OCI-LY3 (cell line): ENCODE measurements around the gene KIF5B.
"Not testable (repeated sequence)": the region's sequence is repeated elsewhere in the genome, so short reads cannot be mapped to it uniquely, and the experiment has no call there.

Experiments used
- H2AFZ ChIP-seq: fragments of 200-600, 300-600 bp; shearing (Covaris generic); 2 replicates; pipeline ENCODE4 v1.6.0; 2014; ENCODE audit warnings: antibody characterized with exemption, low read depth, low read length
- H3K27ac ChIP-seq: fragments of 200-600, 300-600 bp; sonication (generic); 2 replicates; pipeline ENCODE4 v1.5.1; 2014; ENCODE audit warnings: mild to moderate bottlenecking, low read length, moderate library complexity, mixed read lengths
- H3K27me3 ChIP-seq: fragments of 200-600, 300-600 bp; sonication (generic); 2 replicates; pipeline ENCODE4 v1.6.1; 2014; ENCODE audit warnings: low read depth, low read length, mixed read lengths
- H3K36me3 ChIP-seq: fragments of 200-600, 300-600 bp; sonication (generic); replicated peaks from 2 replicates; pipeline ENCODE3; 2014; ENCODE audit warnings: low read depth, low read length, mixed read lengths
- H3K4me1 ChIP-seq: fragments of 300-600, 200-600 bp; sonication (generic); 2 replicates; pipeline ENCODE4 v1.6.1; 2014; ENCODE audit warnings: low read length, mixed read lengths
- H3K4me2 ChIP-seq: fragments of 200-600, 300-600 bp; sonication (generic); 2 replicates; pipeline ENCODE4 v1.6.1; 2014; ENCODE audit warnings: low read length, mixed read lengths
- H3K4me3 ChIP-seq: fragments of 300-600, 200-600 bp; sonication (generic); 2 replicates; pipeline ENCODE4 v1.5.1; 2014; ENCODE audit warnings: antibody characterized with exemption, mild to moderate bottlenecking, low read length, moderate library complexity
- H3K79me2 ChIP-seq: fragments of 300-600, 200-600 bp; shearing (Covaris generic); 2 replicates; pipeline ENCODE4 v1.6.1; 2014; ENCODE audit warnings: mild to moderate bottlenecking, low read length, mixed read lengths
- H3K9ac ChIP-seq: fragments of 300-600, 200-600 bp; shearing (Covaris generic); 2 replicates; pipeline ENCODE4 v1.6.0; 2014; ENCODE audit warnings: mild to moderate bottlenecking, low read length, moderate library complexity
- H3K9me3 ChIP-seq: fragments of 200-600, 300-600 bp; shearing (Covaris generic); 2 replicates; pipeline ENCODE4 v1.6.1; 2014; ENCODE audit warnings: low read length, mixed read lengths; ENCODE audit not compliant: insufficient read depth
- H4K20me1 ChIP-seq: fragments of 200-600, 300-600 bp; sonication (generic); 2 replicates; pipeline ENCODE4 v1.6.1; 2016; ENCODE audit warnings: low read length, mixed read lengths; ENCODE audit not compliant: insufficient read depth
- EZH2phosphoT487 ChIP-seq: fragments of 200-600 bp; shearing (Covaris generic); IDR thresholded peaks from 2 replicates; pipeline ENCODE4 v1.6.1; 2018; ENCODE audit warnings: antibody characterized with exemption, mixed run types, low read depth
- TF ChIP-seq, protein P1 (sequence below): fragments of 200-600, 300-600 bp; sonication (generic); IDR thresholded peaks from 2 replicates; pipeline ENCODE4 v1.5.1; 2014; ENCODE audit warnings: antibody characterized with exemption, low read length, low read depth

Gene KIF5B

DNA sequence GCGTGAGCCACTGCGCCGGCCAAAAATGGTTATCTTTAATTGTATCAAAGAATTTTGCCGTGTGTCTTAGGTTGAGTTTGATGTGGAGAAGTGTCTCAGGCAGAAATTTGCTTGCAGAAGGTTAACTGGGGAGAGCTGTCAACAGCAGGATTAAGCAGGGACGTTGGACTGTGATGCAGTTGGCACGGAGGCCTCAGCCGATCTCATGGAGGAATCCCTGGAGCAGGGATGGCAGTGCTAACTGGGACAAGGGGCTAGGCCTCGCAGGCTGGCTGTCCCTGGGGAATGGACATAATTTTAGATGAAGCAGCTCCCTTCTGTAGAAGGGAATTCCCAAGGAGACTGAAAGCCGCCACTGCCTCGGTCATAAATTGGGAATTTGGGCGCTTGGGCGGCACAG lies 12.3 kb upstream of the KIF5B start:
- Histone ChIP-seq H4K20me1 (no peaks in the 10 kb centered on the region), H3K9me3 (no peaks in the 10 kb centered on the region), H2AFZ (no peak overlapping the region), H3K4me1 (no peaks in the 10 kb centered on the region), H3K36me3 (no peaks in the 10 kb centered on the region), H3K27ac (no peak overlapping the region), H3K4me3 (no peak overlapping the region), H3K9ac (no peak overlapping the region), H3K4me2 (no peak overlapping the region), H3K27me3 (no peaks in the 10 kb centered on the region), H3K79me2 (no peaks in the 10 kb centered on the region)
- TF ChIP-seq, protein P1, sequence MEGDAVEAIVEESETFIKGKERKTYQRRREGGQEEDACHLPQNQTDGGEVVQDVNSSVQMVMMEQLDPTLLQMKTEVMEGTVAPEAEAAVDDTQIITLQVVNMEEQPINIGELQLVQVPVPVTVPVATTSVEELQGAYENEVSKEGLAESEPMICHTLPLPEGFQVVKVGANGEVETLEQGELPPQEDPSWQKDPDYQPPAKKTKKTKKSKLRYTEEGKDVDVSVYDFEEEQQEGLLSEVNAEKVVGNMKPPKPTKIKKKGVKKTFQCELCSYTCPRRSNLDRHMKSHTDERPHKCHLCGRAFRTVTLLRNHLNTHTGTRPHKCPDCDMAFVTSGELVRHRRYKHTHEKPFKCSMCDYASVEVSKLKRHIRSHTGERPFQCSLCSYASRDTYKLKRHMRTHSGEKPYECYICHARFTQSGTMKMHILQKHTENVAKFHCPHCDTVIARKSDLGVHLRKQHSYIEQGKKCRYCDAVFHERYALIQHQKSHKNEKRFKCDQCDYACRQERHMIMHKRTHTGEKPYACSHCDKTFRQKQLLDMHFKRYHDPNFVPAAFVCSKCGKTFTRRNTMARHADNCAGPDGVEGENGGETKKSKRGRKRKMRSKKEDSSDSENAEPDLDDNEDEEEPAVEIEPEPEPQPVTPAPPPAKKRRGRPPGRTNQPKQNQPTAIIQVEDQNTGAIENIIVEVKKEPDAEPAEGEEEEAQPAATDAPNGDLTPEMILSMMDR = no peak
- TF ChIP-seq EZH2phosphoT487 = no peak

DNA sequence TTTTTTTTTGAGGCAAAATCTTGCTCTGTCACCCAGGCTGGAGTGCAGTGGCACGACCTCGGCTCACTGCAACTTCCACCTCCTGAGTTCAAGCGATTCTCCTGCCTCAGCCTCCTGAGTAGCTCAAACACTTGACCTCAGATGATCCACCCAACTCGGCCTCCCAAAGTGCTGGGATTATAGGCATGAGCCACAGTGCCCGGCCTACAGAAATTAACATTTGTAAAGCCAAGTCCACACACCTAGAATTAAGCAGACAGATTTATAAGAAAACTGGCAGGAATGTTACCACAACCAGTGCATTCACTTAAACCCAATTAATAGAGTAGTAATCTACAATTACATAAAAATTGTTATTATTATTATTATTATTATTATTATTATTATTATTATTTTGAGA lies 11.7 kb upstream of the KIF5B start:
- not testable (repeated sequence) for H3K79me2 ChIP-seq, H3K4me1 ChIP-seq

DNA sequence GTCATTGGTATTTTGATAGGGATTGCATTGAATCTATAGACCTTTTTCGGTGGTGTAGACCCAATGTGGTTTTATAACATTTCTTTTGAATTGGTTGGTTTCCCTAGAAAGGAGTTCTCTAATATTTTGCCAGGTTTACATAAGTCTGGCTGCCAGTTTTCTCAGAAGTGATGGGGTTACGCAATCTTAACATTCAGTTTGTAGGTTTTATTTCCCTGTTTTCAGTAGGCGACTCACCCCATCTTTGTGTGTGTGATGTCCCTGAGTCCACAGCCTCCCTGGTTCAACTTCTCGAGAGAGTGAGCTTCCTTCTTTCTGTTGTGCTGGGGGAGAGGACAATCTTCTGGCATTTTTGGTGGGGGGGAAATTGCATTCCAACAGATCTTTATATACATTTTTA lies 9.6 kb upstream of the KIF5B start:
- H4K20me1 ChIP-seq = no peaks in the 10 kb centered on the region
- H3K27ac ChIP-seq = no peak overlapping the region
- H3K79me2 ChIP-seq = no peaks in the 10 kb centered on the region
- H3K4me1 ChIP-seq = no peaks in the 10 kb centered on the region
- no peak overlapping the region for H3K9ac ChIP-seq
- TF ChIP-seq, protein P1 = no peak
- TF ChIP-seq EZH2phosphoT487 = no peak
- H3K9me3 ChIP-seq = no peaks in the 10 kb centered on the region
- H3K36me3 ChIP-seq = no peaks in the 10 kb centered on the region
- H3K4me3 ChIP-seq = no peak overlapping the region
- H3K27me3 ChIP-seq = no peaks in the 10 kb centered on the region
- H2AFZ ChIP-seq = no peak overlapping the region
- no peak overlapping the region for H3K4me2 ChIP-seq

More for the DNA sequence above, 11.7 kb upstream of the KIF5B start:
- H3K27me3 ChIP-seq, H3K36me3 ChIP-seq, H3K4me2 ChIP-seq, H4K20me1 ChIP-seq, H2AFZ ChIP-seq, H3K4me3 ChIP-seq, H3K9ac ChIP-seq, H3K27ac ChIP-seq, H3K9me3 ChIP-seq: not testable (repeated sequence)

DNA sequence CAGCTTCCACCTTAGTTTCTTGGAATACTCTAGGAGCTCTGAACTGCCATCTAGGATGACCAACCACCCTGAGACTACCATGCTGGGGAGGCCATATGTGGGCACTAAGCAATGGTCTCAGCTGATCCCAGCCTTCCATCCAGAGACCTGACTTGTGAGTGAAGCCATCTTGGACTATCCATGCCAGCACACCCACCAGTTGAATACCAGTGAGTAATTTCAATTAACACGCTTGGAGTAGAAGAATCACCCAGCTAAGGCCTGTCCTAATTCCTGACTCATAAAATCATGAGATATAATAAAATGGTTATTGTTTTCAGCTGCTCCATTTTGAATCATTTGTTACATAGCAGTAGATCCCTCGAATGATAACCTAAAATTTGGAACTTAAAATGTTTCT lies 5.2 kb upstream of the KIF5B start:
- H3K79me2 ChIP-seq = no peaks in the 10 kb centered on the region
- H3K4me1 ChIP-seq = peaks cover 7% of the 10 kb centered on the region
- H3K27me3 ChIP-seq = no peaks in the 10 kb centered on the region
- no peak overlapping the region for H3K27ac ChIP-seq
- H3K9me3 ChIP-seq = no peaks in the 10 kb centered on the region
- no peak for TF ChIP-seq EZH2phosphoT487
- TF ChIP-seq, protein P1 = no peak
- H4K20me1 ChIP-seq = no peaks in the 10 kb centered on the region
- H2AFZ ChIP-seq = no peak overlapping the region
- no peak overlapping the region for H3K9ac ChIP-seq
- no peaks in the 10 kb centered on the region for H3K36me3 ChIP-seq
- H3K4me3 ChIP-seq = no peak overlapping the region
- H3K4me2 ChIP-seq = no peak overlapping the region

DNA sequence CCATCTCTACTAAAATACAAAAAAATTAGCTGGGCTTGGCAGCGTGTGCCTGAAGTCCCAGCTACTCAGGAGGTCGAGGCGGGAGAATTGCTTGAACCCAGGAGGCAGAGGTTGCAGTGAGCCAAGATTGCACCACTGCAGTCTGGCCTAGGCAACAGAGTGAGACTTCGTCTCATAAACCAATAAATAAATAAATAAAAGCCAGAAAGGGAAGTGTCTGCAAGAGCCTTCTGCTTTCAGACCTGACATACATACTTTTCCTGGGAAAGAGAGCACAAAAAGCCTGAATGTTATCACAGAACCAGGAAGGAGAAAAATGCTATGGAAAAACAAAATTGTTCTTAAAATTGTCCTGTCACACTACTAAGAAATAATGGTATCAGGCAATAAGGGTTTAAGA lies 4.1 kb upstream of the KIF5B start:
- peaks cover 9% of the 10 kb centered on the region for H3K79me2 ChIP-seq
- H3K9me3 ChIP-seq = no peaks in the 10 kb centered on the region
- no peak overlapping the region for H3K9ac ChIP-seq
- no peak overlapping the region for H3K4me2 ChIP-seq
- peaks cover 1% of the 10 kb centered on the region; the same call in 1 of the 2 replicates for H4K20me1 ChIP-seq
- H3K4me3 ChIP-seq = no peak overlapping the region
- no peak overlapping the region for H2AFZ ChIP-seq
- H3K27me3 ChIP-seq = no peaks in the 10 kb centered on the region
- TF ChIP-seq, protein P1 = no peak
- no peak for TF ChIP-seq EZH2phosphoT487
- no peaks in the 10 kb centered on the region for H3K36me3 ChIP-seq
- H3K4me1 ChIP-seq = peaks cover 7% of the 10 kb centered on the region
- H3K27ac ChIP-seq = no peak overlapping the region
